ENCODE results near the gene UBD. TPM values are rescaled to one million over a fixed set of nuclear protein-coding genes. Genes with fewer than 3 reads are reported as not detected.

The UBD gene
- not detected in 2 replicates for total RNA-seq (2014; rRNA removed; shearing (Covaris generic))
- not detected in 2 replicates for polyA plus RNA-seq (2016; fragmentation: Nextera tagmentation; extraction: Ambion mirVana)

DNA sequence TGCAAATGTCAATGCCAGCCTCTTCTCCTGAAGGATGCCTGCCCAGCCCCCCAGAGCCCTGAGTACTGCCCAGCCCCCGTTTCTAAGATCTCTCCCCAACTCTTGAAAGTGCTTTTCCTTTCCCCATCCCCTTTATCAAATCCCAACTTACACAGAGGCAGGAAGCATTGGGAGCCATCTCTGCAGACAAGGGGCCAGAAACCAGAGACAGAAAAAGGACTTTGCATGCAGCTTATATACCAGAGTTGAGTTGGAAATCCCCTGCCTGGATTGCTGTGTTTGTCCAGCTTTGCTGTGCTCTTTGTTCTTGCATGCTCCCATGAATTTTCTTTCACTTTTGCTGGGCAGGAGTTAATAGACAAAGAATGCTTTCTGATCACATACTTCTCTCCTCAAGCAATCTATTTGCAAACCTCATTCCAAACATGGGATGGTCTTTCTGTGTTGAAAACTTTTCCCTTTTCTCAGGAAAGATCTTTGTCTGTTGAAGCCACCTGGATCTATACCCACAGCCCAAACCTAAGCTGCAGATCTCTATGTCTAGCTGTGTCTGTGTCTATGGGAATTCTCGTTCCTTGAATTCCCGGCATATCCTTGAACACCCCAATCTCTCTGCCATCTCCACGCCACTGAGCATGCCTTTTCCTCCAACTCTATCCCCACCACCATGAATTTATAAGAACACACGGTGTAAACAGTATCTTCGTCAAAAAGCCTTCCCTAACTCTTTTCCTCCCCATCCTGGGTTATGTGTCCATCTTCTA lies at the start of gene UBD:
UBD (minus strand) TSS at position 209 of the 764 bp plus-strand sequence; CDS start at position 178, 31 bp downstream.
- TF ChIP-seq EZH2 (IDR thresholded peaks at IDR 0.05; ENCODE audit: insufficient read depth, poor library complexity, severe bottlenecking) (no peak), EZH2phosphoT487 (IDR thresholded peaks at IDR 0.05; ENCODE audit: insufficient read depth, low read depth) (no peak)

DNA sequence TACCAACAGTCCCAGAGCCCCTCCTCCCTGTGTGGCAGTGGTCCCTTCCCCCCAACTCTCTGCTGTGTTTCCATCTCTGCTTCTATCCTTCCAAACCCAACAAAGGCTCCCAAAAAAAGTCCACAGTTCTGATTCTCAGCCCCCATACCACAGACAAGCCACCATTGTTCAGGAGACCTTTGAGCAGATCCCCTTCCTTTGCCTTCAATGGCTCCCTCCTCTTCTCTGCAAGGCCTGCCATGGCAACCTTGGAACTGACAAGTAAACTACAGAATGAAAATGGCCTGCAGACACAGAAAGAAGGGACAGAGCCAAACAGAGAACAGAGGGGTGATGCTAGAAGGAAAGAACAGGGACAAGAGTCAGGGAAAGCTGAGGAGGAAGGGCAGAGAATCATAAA lies 48.6 kb upstream of the UBD start:
- Histone ChIP-seq H3K4me1 (ENCODE audit: insufficient read depth) (no peaks in the 10 kb centered on the region), H3K27ac (no peak overlapping the region)
- in situ Hi-C loops (cut with MboI) = no loop called here

More for the DNA sequence above, at the start of gene UBD:
- Histone ChIP-seq H3K9ac (no peak within 1 kb of the TSS), H3K27me3 (replicated peaks; ENCODE audit: insufficient read depth) (peaks cover 14% of the 10 kb centered on the region), H2AFZ (no peak within 1 kb of the TSS; the same call in 1 of the 2 replicates), H3K27ac (no peak within 1 kb of the TSS), H3K9me3 (ENCODE audit: low read depth) (no peaks in the 10 kb centered on the region), H3K4me2 (ENCODE audit: unreplicated experiment) (no peak within 1 kb of the TSS), H3K4me3 (no peak within 1 kb of the TSS), H3F3A (ENCODE audit: insufficient read depth) (no peaks in the 10 kb centered on the region), H3K79me2 (ENCODE audit: insufficient read depth) (no peaks in the 10 kb centered on the region), H3K9me2 (ENCODE audit: insufficient read depth) (no peaks in the 10 kb centered on the region), H3K4me1 (ENCODE audit: insufficient read depth) (no peaks in the 10 kb centered on the region), H4K20me1 (ENCODE audit: insufficient read depth) (no peaks in the 10 kb centered on the region), H3K36me3 (ENCODE audit: low read depth) (no peaks in the 10 kb centered on the region)
- in situ Hi-C loops (cut with MboI) = no loop called here
- WGBS, 2 experiments (ENCODE audit: low coverage in 1 of 2, low lambda C conversion rate in 2 of 2, missing lambda C conversion rate in 2 of 2) = 33% methylated on average over 6 of the region's 6 CpGs
- DNase-seq = no peak

DNA sequence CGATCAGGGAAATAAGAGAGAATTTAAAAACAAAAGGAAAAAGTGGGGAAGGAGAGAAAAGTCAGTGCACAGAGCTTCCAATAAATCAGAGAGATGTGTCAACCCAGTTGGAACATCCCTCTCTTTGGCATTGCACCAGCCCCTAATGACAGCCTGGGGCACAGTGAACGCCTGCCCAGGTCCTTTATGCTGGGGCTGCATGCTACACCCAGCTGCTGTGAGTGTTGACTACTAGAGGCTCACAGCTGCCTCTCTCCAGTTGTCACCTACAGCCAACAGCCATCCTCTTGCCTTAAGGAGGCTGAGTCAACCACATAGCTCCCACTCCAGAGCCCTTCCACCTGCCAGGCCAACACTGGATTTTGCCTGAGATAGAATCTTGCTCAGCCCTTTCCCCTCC lies 44.4 kb upstream of the UBD start:
- H3K4me2 ChIP-seq (ENCODE audit: unreplicated experiment) = no peak overlapping the region
- peaks cover 5% of the 10 kb centered on the region; the same call in 1 of the 2 replicates for H3K36me3 ChIP-seq (ENCODE audit: low read depth)
- H3K27me3 ChIP-seq (replicated peaks; ENCODE audit: insufficient read depth) = no peaks in the 10 kb centered on the region
- no peak overlapping the region for H3K9ac ChIP-seq
- no peaks in the 10 kb centered on the region for H3K79me2 ChIP-seq (ENCODE audit: insufficient read depth)
- DNase-seq = no peak
- H3K9me2 ChIP-seq (ENCODE audit: insufficient read depth) = no peaks in the 10 kb centered on the region
- H3K9me3 ChIP-seq (ENCODE audit: low read depth) = no peaks in the 10 kb centered on the region
- no peak overlapping the region for H2AFZ ChIP-seq
- H3F3A ChIP-seq (ENCODE audit: insufficient read depth) = no peaks in the 10 kb centered on the region
- no peak overlapping the region for H3K4me3 ChIP-seq
- in situ Hi-C loops (cut with MboI) = no loop called here
- no peaks in the 10 kb centered on the region for H4K20me1 ChIP-seq (ENCODE audit: insufficient read depth)
- H3K27ac ChIP-seq = no peak overlapping the region
- WGBS, 2 experiments (ENCODE audit: low coverage in 1 of 2, low lambda C conversion rate in 2 of 2, missing lambda C conversion rate in 2 of 2) = 77 to 89% methylated on average over 2 of the region's 2 CpGs
- no peaks in the 10 kb centered on the region for H3K4me1 ChIP-seq (ENCODE audit: insufficient read depth)
- TF ChIP-seq EZH2phosphoT487 (IDR thresholded peaks at IDR 0.05; ENCODE audit: insufficient read depth, low read depth) = no peak
- no peak for TF ChIP-seq EZH2 (IDR thresholded peaks at IDR 0.05; ENCODE audit: insufficient read depth, poor library complexity, severe bottlenecking)

More for the DNA sequence above, 48.6 kb upstream of the UBD start:
- no peak for TF ChIP-seq EZH2phosphoT487 (IDR thresholded peaks at IDR 0.05; ENCODE audit: insufficient read depth, low read depth)
- no peak for TF ChIP-seq EZH2 (IDR thresholded peaks at IDR 0.05; ENCODE audit: insufficient read depth, poor library complexity, severe bottlenecking)
- H3K4me3 ChIP-seq = no peak overlapping the region
- no peaks in the 10 kb centered on the region for H3F3A ChIP-seq (ENCODE audit: insufficient read depth)
- peaks cover 18% of the 10 kb centered on the region for H3K36me3 ChIP-seq (ENCODE audit: low read depth)
- H3K27me3 ChIP-seq (replicated peaks; ENCODE audit: insufficient read depth) = no peaks in the 10 kb centered on the region
- no peak overlapping the region for H2AFZ ChIP-seq
- no peaks in the 10 kb centered on the region for H3K9me3 ChIP-seq (ENCODE audit: low read depth)
- DNase-seq = no peak
- no peaks in the 10 kb centered on the region for H3K79me2 ChIP-seq (ENCODE audit: insufficient read depth)
- no peak overlapping the region for H3K9ac ChIP-seq
- H4K20me1 ChIP-seq (ENCODE audit: insufficient read depth) = no peaks in the 10 kb centered on the region
- no peaks in the 10 kb centered on the region for H3K9me2 ChIP-seq (ENCODE audit: insufficient read depth)
- H3K4me2 ChIP-seq (ENCODE audit: unreplicated experiment) = no peak overlapping the region

DNA sequence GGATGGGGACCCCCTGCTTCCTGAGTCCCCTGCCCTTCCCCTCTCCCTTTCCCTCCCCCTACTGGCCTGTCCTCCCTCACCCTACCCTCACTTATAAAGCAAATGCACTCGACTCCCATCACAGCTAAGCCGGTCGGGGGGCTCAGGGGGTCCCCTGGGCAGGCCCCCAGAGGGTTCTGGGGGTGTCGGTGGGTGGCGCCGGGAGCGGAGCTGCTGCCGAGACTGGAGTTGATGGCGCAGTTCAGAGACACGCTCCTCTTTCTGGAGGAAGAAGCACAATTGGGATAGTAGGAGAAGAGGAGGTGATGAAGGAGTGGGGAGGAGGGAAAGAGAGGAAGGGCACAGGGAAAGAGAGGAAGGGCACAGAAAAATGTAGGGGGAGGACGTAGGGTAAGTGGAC lies 43.9 kb upstream of the UBD start:
- no peaks in the 10 kb centered on the region for H3K79me2 ChIP-seq (ENCODE audit: insufficient read depth)
- no peaks in the 10 kb centered on the region for H3K27me3 ChIP-seq (replicated peaks; ENCODE audit: insufficient read depth)
- no peaks in the 10 kb centered on the region for H3F3A ChIP-seq (ENCODE audit: insufficient read depth)
- no peak overlapping the region for H3K4me2 ChIP-seq (ENCODE audit: unreplicated experiment)
- no peaks in the 10 kb centered on the region for H3K4me1 ChIP-seq (ENCODE audit: insufficient read depth)
- in situ Hi-C loops (cut with MboI) = no loop called here
- no peak for DNase-seq
- no peak overlapping the region for H3K4me3 ChIP-seq
- no peaks in the 10 kb centered on the region for H3K9me2 ChIP-seq (ENCODE audit: insufficient read depth)
- no peaks in the 10 kb centered on the region for H4K20me1 ChIP-seq (ENCODE audit: insufficient read depth)
- H3K9ac ChIP-seq = no peak overlapping the region
- 0 out of 2 replicates have a peak, but pooled peaks cover under 1% of the 10 kb centered on the region for H3K36me3 ChIP-seq (ENCODE audit: low read depth)
- H3K9me3 ChIP-seq (ENCODE audit: low read depth) = no peaks in the 10 kb centered on the region
- no peak overlapping the region for H3K27ac ChIP-seq
- WGBS, 2 experiments (ENCODE audit: low coverage in 1 of 2, low lambda C conversion rate in 2 of 2, missing lambda C conversion rate in 2 of 2) = 93 to 95% methylated on average over 11 of the region's 11 CpGs
- H2AFZ ChIP-seq = no peak overlapping the region
- TF ChIP-seq EZH2phosphoT487 (IDR thresholded peaks at IDR 0.05; ENCODE audit: insufficient read depth, low read depth) (no peak), EZH2 (IDR thresholded peaks at IDR 0.05; ENCODE audit: insufficient read depth, poor library complexity, severe bottlenecking) (no peak)

Data from GM23248 (cell line).